GM21619 (cell line): Measurements from ENCODE around the gene LRRC4.

Experiments used
- ATAC-seq: cut with Tn5 transposase; IDR thresholded peaks from one replicate; pipeline ENCODE4 v1.9.1; 2021; ENCODE audit not compliant: unreplicated experiment

Gene LRRC4

GRCh38 chr7:128032605-128033235, 1.5 kb upstream of the LRRC4 start:
- no peak for ATAC-seq

- peak; percentile 67 for ATAC-seq
These were observed 816 bp upstream of the LRRC4 start for GRCh38 chr7:128031901-128032604.

GRCh38 chr7:128030263-128030653, 979 bp downstream of the LRRC4 start:
- ATAC-seq: no peak

GRCh38 chr7:128029405-128029995, 1.7 kb downstream of the LRRC4 start:
- no peak for ATAC-seq

GRCh38 chr7:128027485-128027980, 3.7 kb downstream of the LRRC4 start:
- ATAC-seq: no peak

GRCh38 chr7:128026551-128026950, 4.7 kb downstream of the LRRC4 start:
- ATAC-seq: no peak

- no peak for ATAC-seq
These were observed 5.4 kb downstream of the LRRC4 start for GRCh38 chr7:128025819-128026218.

- ATAC-seq: no peak
These were observed 5.9 kb downstream of the LRRC4 start for GRCh38 chr7:128025380-128025779.

GRCh38 chr7:128024151-128024550, 7.1 kb downstream of the LRRC4 start:
- no peak for ATAC-seq

GRCh38 chr7:128022631-128023532, 8.4 kb downstream of the LRRC4 start:
- ATAC-seq: no peak

- ATAC-seq: no peak
These were observed 9.9 kb downstream of the LRRC4 start for GRCh38 chr7:128021366-128021765.

GRCh38 chr7:128020159-128020558, 11.1 kb downstream of the LRRC4 start:
- ATAC-seq: no peak

GRCh38 chr7:128019288-128019687, 11.9 kb downstream of the LRRC4 start:
- ATAC-seq: no peak

GRCh38 chr7:128017862-128018845, 13.1 kb downstream of the LRRC4 start:
- ATAC-seq: no peak

- ATAC-seq: no peak
These were observed 13.8 kb downstream of the LRRC4 start for GRCh38 chr7:128017460-128017859.

- ATAC-seq: no peak
These were observed 16.4 kb downstream of the LRRC4 start for GRCh38 chr7:128014811-128015210.

- no peak for ATAC-seq
These were observed 20.0 kb downstream of the LRRC4 start for GRCh38 chr7:128011131-128011661.

GRCh38 chr7:128010391-128011127, 20.7 kb downstream of the LRRC4 start:
- no peak for ATAC-seq

GRCh38 chr7:128008744-128009143, 22.5 kb downstream of the LRRC4 start:
- no peak for ATAC-seq
